A673 (cell line): ENCODE data around the gene MIPOL1. TPM values are rescaled to one million over a fixed set of nuclear protein-coding genes. Genes with fewer than 3 reads are reported as not detected.

Experiments
- BruUV-seq: library from RNA; stranded (reverse); fragments of 400-500 nt; replicated peaks from 2 replicates; lab custom pipeline; 2021; lab: Mats Ljungman, UMichigan
- CTCF ChIA-PET: fragments of 300-600 bp; sonication (Branson Sonifier 250); formaldehyde crosslinking; loops from one replicate; lab custom pipeline; 2022; ENCODE audit warnings: antibody characterized with exemption; lab: Charles Lee
- POLR2A ChIA-PET: fragments of 300-600 bp; sonication (Branson Sonifier 250); formaldehyde crosslinking; loops from one replicate; lab custom pipeline; 2022; ENCODE audit warnings: antibody characterized with exemption; ENCODE audit not compliant: low non-redundant PET; lab: Charles Lee
- DNase-seq: peaks from one replicate; pipeline ENCODE4 v3.0.0-alpha.2; 2015; ENCODE audit warnings: low spot score
- H3K27ac ChIP-seq: fragments of 200-600 bp; sonication (generic); 2 replicates; pipeline ENCODE4 v1.5.1; 2016; ENCODE audit warnings: mixed run types, low read depth, mild to moderate bottlenecking, mixed read lengths, antibody characterized with exemption, low read length; ENCODE audit not compliant: poor library complexity, severe bottlenecking
- H3K27me3 ChIP-seq: fragments of 200-600 bp; sonication (generic); replicated peaks from 2 replicates; pipeline ENCODE4 v1.6.1; 2017; ENCODE audit warnings: mixed run types, low read depth, mild to moderate bottlenecking, mixed read lengths, antibody characterized with exemption, low read length; ENCODE audit not compliant: insufficient read depth, poor library complexity
- H3K36me3 ChIP-seq: fragments of 200-600 bp; sonication (generic); 2 replicates; pipeline ENCODE4 v1.6.1; 2016; ENCODE audit warnings: mixed run types, mild to moderate bottlenecking, mixed read lengths, antibody characterized with exemption, low read length; ENCODE audit not compliant: insufficient read depth, poor library complexity, severe bottlenecking
- H3K4me1 ChIP-seq: fragments of 200-600 bp; sonication (generic); 2 replicates; pipeline ENCODE4 v1.6.1; 2017; ENCODE audit warnings: mixed run types, mild to moderate bottlenecking, mixed read lengths, antibody characterized with exemption, low read length; ENCODE audit not compliant: insufficient read depth, poor library complexity, severe bottlenecking
- H3K4me3 ChIP-seq: fragments of 200-600 bp; sonication (generic); 2 replicates; pipeline ENCODE4 v1.5.1; 2016; ENCODE audit warnings: low read depth, mixed run types, mild to moderate bottlenecking, mixed read lengths, low read length; ENCODE audit not compliant: poor library complexity, severe bottlenecking
- H3K9me3 ChIP-seq: fragments of 200-600 bp; sonication (generic); 2 replicates; pipeline ENCODE4 v1.6.1; 2016; ENCODE audit warnings: mixed run types, low read depth, mild to moderate bottlenecking, mixed read lengths, antibody characterized with exemption, low read length; ENCODE audit not compliant: poor library complexity, severe bottlenecking
- EZH2 ChIP-seq: fragments of 200-600 bp; sonication (generic); IDR thresholded peaks from 2 replicates; pipeline ENCODE4 v1.6.1; 2017; ENCODE audit warnings: borderline replicate concordance, low read depth, mild to moderate bottlenecking, mixed read lengths, antibody characterized with exemption, low read length; ENCODE audit not compliant: poor library complexity, severe bottlenecking
- intact Hi-C: fragments of 100-400 bp; cut with micrococcal nuclease; formaldehyde crosslinking; loops from one replicate; pipeline ENCODE4 v1.10.0; 2022; ENCODE audit not compliant: unreplicated experiment
- total RNA-seq: library from RNA; stranded (reverse); gene quantifications from 2 replicates; pipeline ENCODE4 v1.2.3, GENCODE V29; 2021
- TF ChIP-seq, protein P1 (sequence below): fragments of 300-800, 200-600 bp; sonication (generic); conservative IDR thresholded peaks from 2 replicates; pipeline ENCODE4 v1.5.1; 2017; ENCODE audit warnings: low read depth, mild to moderate bottlenecking, antibody characterized with exemption, low read length, moderate library complexity, mixed read lengths

The MIPOL1 gene
- total RNA-seq, 1 experiment from 2014 or later, result 15.0 TPM

GRCh38 chr14:37493606-37494005 lies 295.9 kb downstream of the MIPOL1 start:
- TF ChIP-seq, protein P1, sequence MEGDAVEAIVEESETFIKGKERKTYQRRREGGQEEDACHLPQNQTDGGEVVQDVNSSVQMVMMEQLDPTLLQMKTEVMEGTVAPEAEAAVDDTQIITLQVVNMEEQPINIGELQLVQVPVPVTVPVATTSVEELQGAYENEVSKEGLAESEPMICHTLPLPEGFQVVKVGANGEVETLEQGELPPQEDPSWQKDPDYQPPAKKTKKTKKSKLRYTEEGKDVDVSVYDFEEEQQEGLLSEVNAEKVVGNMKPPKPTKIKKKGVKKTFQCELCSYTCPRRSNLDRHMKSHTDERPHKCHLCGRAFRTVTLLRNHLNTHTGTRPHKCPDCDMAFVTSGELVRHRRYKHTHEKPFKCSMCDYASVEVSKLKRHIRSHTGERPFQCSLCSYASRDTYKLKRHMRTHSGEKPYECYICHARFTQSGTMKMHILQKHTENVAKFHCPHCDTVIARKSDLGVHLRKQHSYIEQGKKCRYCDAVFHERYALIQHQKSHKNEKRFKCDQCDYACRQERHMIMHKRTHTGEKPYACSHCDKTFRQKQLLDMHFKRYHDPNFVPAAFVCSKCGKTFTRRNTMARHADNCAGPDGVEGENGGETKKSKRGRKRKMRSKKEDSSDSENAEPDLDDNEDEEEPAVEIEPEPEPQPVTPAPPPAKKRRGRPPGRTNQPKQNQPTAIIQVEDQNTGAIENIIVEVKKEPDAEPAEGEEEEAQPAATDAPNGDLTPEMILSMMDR, result no peak
- TF ChIP-seq EZH2, result no peak
- Histone ChIP-seq H3K27ac (no peak overlapping the region), H3K36me3 (no peaks in the 10 kb centered on the region), H3K9me3 (no peaks in the 10 kb centered on the region), H3K4me3 (no peak overlapping the region), H3K4me1 (no peaks in the 10 kb centered on the region), H3K27me3 (no peaks in the 10 kb centered on the region)
- ChIA-PET POLR2A (no interaction called here), CTCF (no interaction called here)
- intact Hi-C loops, result no loop called here
- no peak for DNase-seq
- BruUV-seq, result no TSS peak

DNA sequence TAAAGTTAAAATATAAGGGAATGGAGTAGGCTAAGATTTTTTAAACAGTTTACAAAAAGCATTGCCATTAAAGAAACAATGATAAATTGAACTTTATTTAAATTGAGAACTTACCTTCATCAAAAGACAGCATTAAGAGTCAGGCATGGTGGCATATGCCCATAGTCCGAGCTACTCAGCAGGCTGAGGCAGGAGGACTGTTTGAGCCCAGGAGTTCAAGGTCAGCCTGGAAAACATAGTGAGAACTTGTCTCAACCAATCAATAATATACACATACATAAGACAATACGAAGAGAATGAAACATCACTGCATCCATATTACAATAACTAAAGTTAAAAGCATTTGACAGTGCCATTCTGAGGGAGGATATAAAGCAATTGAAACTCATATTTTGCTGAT lies 299.7 kb downstream of the MIPOL1 start:
- no peak overlapping the region for H3K27ac ChIP-seq
- intact Hi-C loops, result no loop called here
- no peaks in the 10 kb centered on the region for H3K36me3 ChIP-seq
- no peaks in the 10 kb centered on the region for H3K4me1 ChIP-seq
- CTCF ChIA-PET, result no interaction called here
- POLR2A ChIA-PET, result no interaction called here
- no peak for DNase-seq
- no peaks in the 10 kb centered on the region for H3K9me3 ChIP-seq
- no peak overlapping the region for H3K4me3 ChIP-seq
- H3K27me3 ChIP-seq, result no peaks in the 10 kb centered on the region
- TF ChIP-seq, protein P1, result no peak
- no peak for TF ChIP-seq EZH2
- no TSS peak for BruUV-seq

- ChIA-PET POLR2A (no interaction called here), CTCF (no interaction called here)
- Histone ChIP-seq H3K36me3 (no peaks in the 10 kb centered on the region), H3K4me3 (no peak overlapping the region), H3K9me3 (no peaks in the 10 kb centered on the region), H3K27ac (no peak overlapping the region), H3K27me3 (no peaks in the 10 kb centered on the region), H3K4me1 (no peaks in the 10 kb centered on the region)
- DNase-seq, result no peak
- no peak for TF ChIP-seq EZH2
- TF ChIP-seq, protein P1, result no peak
- intact Hi-C loops, result no loop called here
- no TSS peak for BruUV-seq
Measured at GRCh38 chr14:37501877-37502276, 304.1 kb downstream of the MIPOL1 start.
